ELF-1 (cell line): ENCODE data around the gene MORN5.

Experiments used
- DNase-seq: peaks from one replicate; pipeline ENCODE4 v3.0.0-alpha.2; 2016; ENCODE audit warnings: low read depth, low spot score

The MORN5 gene

GRCh38 chr9:122124528-122124927 lies 35.2 kb upstream of the MORN5 start:
- no peak for DNase-seq

GRCh38 chr9:122125158-122125508 lies 34.6 kb upstream of the MORN5 start:
- DNase-seq = peak; percentile 84

GRCh38 chr9:122125509-122126330 lies 34.0 kb upstream of the MORN5 start:
- DNase-seq = peak; percentile 80

GRCh38 chr9:122126331-122127261 lies 33.1 kb upstream of the MORN5 start:
- peak; percentile 65 for DNase-seq

GRCh38 chr9:122127396-122127798 lies 32.3 kb upstream of the MORN5 start:
- DNase-seq = no peak

- DNase-seq = no peak
These were observed 31.4 kb upstream of the MORN5 start for GRCh38 chr9:122128007-122128968.

- no peak for DNase-seq
These were observed 30.8 kb upstream of the MORN5 start for GRCh38 chr9:122128969-122129343.

GRCh38 chr9:122129969-122130368 lies 29.7 kb upstream of the MORN5 start:
- DNase-seq = no peak

GRCh38 chr9:122130837-122131236 lies 28.9 kb upstream of the MORN5 start:
- DNase-seq = no peak

GRCh38 chr9:122131401-122132001 lies 28.2 kb upstream of the MORN5 start:
- DNase-seq = peak; percentile 81

GRCh38 chr9:122132539-122132938 lies 27.2 kb upstream of the MORN5 start:
- no peak for DNase-seq

- peak; percentile 78 for DNase-seq
These were observed 26.3 kb upstream of the MORN5 start for GRCh38 chr9:122133263-122133983.

- DNase-seq = no peak
These were observed 25.6 kb upstream of the MORN5 start for GRCh38 chr9:122133984-122134535.

GRCh38 chr9:122134822-122135528 lies 24.7 kb upstream of the MORN5 start:
- DNase-seq = peak; percentile 92

- no peak for DNase-seq
These were observed 24.2 kb upstream of the MORN5 start for GRCh38 chr9:122135529-122135859.

GRCh38 chr9:122138560-122139268 lies 21.0 kb upstream of the MORN5 start:
- DNase-seq = no peak

- no peak for DNase-seq
These were observed 19.1 kb upstream of the MORN5 start for GRCh38 chr9:122140368-122141193.

GRCh38 chr9:122141671-122142070 lies 18.0 kb upstream of the MORN5 start:
- no peak for DNase-seq
